ENCODE results near the gene CRYBB3. TPM values are rescaled to one million over a fixed set of nuclear protein-coding genes. Genes with fewer than 3 reads are reported as not detected.
"Not testable (repeated sequence)": the region's sequence is repeated elsewhere in the genome, so short reads cannot be mapped to it uniquely, and the experiment has no call there.

Gene CRYBB3
- total RNA-seq, 1 experiment from 2014 or later, result 0.67 TPM

DNA sequence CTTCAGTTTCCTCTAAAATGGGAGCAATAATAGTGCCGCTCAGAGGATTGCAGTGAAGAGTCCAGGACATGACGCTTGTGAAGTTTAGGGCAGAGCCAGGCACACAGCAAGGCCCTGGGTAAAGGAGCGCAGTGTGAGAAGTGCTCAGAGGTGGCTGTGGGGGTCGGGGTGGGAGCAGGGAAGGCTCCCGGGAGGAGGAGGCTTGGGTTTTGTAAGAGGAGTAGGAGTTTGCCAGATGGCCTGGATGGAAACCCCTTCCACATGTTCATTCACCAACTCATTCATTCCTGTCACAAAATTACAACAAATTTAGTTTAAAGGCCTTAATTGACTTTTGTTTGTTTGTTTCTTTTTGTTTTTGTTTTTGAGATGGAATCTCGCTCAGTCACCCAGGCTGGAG, 36.8 kb downstream of the CRYBB3 start:
- POLR2A ChIA-PET, result no interaction called here
- Histone ChIP-seq H3K36me3 (ENCODE audit: control insufficient read depth, insufficient read depth, low read length) (no peaks in the 10 kb centered on the region), H3K9me3 (ENCODE audit: control insufficient read depth, insufficient read depth, low read depth, low read length) (no peaks in the 10 kb centered on the region), H3K4me1 (ENCODE audit: control insufficient read depth, insufficient read depth, low read length) (no peaks in the 10 kb centered on the region), H3K4me3 (ENCODE audit: low read depth in 2 of 2, low read length in 2 of 2) (peak overlapping the region in 1 of 2 experiments; percentile 29; a peak in 1 of 4 replicates), H3K27me3 (ENCODE audit: control insufficient read depth, insufficient read depth, low read length) (no peaks in the 10 kb centered on the region), H3K27ac (ENCODE audit: low read length) (no peak overlapping the region)
- ATAC-seq, result no peak
- no peak for DNase-seq (ENCODE audit: low read depth, low spot score)
- CTCF ChIA-PET, result no interaction called here
- TF ChIP-seq SIN3A (IDR thresholded peaks at IDR 0.05; ENCODE audit: borderline replicate concordance, insufficient read depth, low read depth, low read length) (no peak), TCF7L2 (IDR thresholded peaks at IDR 0.05; ENCODE audit: low read depth, low read length) (no peak), POLR2AphosphoS5 (IDR thresholded peaks at IDR 0.05; ENCODE audit: low read depth, low read length) (no peak)
- TF ChIP-seq, protein P1, sequence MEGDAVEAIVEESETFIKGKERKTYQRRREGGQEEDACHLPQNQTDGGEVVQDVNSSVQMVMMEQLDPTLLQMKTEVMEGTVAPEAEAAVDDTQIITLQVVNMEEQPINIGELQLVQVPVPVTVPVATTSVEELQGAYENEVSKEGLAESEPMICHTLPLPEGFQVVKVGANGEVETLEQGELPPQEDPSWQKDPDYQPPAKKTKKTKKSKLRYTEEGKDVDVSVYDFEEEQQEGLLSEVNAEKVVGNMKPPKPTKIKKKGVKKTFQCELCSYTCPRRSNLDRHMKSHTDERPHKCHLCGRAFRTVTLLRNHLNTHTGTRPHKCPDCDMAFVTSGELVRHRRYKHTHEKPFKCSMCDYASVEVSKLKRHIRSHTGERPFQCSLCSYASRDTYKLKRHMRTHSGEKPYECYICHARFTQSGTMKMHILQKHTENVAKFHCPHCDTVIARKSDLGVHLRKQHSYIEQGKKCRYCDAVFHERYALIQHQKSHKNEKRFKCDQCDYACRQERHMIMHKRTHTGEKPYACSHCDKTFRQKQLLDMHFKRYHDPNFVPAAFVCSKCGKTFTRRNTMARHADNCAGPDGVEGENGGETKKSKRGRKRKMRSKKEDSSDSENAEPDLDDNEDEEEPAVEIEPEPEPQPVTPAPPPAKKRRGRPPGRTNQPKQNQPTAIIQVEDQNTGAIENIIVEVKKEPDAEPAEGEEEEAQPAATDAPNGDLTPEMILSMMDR (IDR thresholded peaks at IDR 0.05), result no peak
- TF ChIP-seq, protein P2, sequence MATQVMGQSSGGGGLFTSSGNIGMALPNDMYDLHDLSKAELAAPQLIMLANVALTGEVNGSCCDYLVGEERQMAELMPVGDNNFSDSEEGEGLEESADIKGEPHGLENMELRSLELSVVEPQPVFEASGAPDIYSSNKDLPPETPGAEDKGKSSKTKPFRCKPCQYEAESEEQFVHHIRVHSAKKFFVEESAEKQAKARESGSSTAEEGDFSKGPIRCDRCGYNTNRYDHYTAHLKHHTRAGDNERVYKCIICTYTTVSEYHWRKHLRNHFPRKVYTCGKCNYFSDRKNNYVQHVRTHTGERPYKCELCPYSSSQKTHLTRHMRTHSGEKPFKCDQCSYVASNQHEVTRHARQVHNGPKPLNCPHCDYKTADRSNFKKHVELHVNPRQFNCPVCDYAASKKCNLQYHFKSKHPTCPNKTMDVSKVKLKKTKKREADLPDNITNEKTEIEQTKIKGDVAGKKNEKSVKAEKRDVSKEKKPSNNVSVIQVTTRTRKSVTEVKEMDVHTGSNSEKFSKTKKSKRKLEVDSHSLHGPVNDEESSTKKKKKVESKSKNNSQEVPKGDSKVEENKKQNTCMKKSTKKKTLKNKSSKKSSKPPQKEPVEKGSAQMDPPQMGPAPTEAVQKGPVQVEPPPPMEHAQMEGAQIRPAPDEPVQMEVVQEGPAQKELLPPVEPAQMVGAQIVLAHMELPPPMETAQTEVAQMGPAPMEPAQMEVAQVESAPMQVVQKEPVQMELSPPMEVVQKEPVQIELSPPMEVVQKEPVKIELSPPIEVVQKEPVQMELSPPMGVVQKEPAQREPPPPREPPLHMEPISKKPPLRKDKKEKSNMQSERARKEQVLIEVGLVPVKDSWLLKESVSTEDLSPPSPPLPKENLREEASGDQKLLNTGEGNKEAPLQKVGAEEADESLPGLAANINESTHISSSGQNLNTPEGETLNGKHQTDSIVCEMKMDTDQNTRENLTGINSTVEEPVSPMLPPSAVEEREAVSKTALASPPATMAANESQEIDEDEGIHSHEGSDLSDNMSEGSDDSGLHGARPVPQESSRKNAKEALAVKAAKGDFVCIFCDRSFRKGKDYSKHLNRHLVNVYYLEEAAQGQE (IDR thresholded peaks at IDR 0.05; ENCODE audit: insufficient read depth in 1 of 2, low read depth in 2 of 2, low read length in 1 of 2), result no peak
- intact Hi-C loops (cut with micrococcal nuclease; ENCODE audit: unreplicated experiment), result loop anchor here (5.0 kb wide), 1 partner anchor 96 kb away; no protein-coding TSS in a partner anchor
- BruUV-seq (replicated peaks), result no TSS peak
- in situ Hi-C loops (cut with HindIII; ENCODE audit: low pct_unique_long_range_greater_than_20kb, low sequenced_read_pairs), result no loop called here

- in situ Hi-C loops (cut with HindIII; ENCODE audit: low pct_unique_long_range_greater_than_20kb, low sequenced_read_pairs) (no loop called here), intact Hi-C loops (cut with micrococcal nuclease; ENCODE audit: unreplicated experiment) (loop anchor here (5.0 kb wide), 1 partner anchor 95 kb away; no protein-coding TSS in a partner anchor)
- BruUV-seq (replicated peaks), result no TSS peak
- no peaks in the 10 kb centered on the region for H3K36me3 ChIP-seq (ENCODE audit: control insufficient read depth, insufficient read depth, low read length)
- H3K4me3 ChIP-seq (ENCODE audit: low read depth in 2 of 2, low read length in 2 of 2), result no peak overlapping the region
- ChIA-PET CTCF (interaction anchor here (0.5 kb wide), 1 partner anchor 431 kb away, joined by 6 read pairs; the partner anchor contains the start of gene SGSM1), POLR2A (no interaction called here)
- no peak for TF ChIP-seq POLR2AphosphoS5 (IDR thresholded peaks at IDR 0.05; ENCODE audit: low read depth, low read length)
- ATAC-seq, result no peak
- no peaks in the 10 kb centered on the region for H3K9me3 ChIP-seq (ENCODE audit: control insufficient read depth, insufficient read depth, low read depth, low read length)
- no peaks in the 10 kb centered on the region for H3K4me1 ChIP-seq (ENCODE audit: control insufficient read depth, insufficient read depth, low read length)
- no peak overlapping the region for H3K27ac ChIP-seq (ENCODE audit: low read length)
- no peaks in the 10 kb centered on the region for H3K27me3 ChIP-seq (ENCODE audit: control insufficient read depth, insufficient read depth, low read length)
- DNase-seq (ENCODE audit: low read depth, low spot score), result no peak
Observed at GRCh38 chr22:25237503-25237902, 37.8 kb downstream of the CRYBB3 start.

- in situ Hi-C loops (cut with HindIII; ENCODE audit: low pct_unique_long_range_greater_than_20kb, low sequenced_read_pairs); CTCF ChIA-PET; H3K4me3 ChIP-seq (ENCODE audit: low read depth in 2 of 2, low read length in 2 of 2); DNase-seq (ENCODE audit: low read depth, low spot score); H3K4me1 ChIP-seq (ENCODE audit: control insufficient read depth, insufficient read depth, low read length); H3K27me3 ChIP-seq (ENCODE audit: control insufficient read depth, insufficient read depth, low read length); H3K36me3 ChIP-seq (ENCODE audit: control insufficient read depth, insufficient read depth, low read length); H3K9me3 ChIP-seq (ENCODE audit: control insufficient read depth, insufficient read depth, low read depth, low read length); POLR2A ChIA-PET; H3K27ac ChIP-seq (ENCODE audit: low read length); ATAC-seq; BruUV-seq (replicated peaks): not testable (repeated sequence)
- intact Hi-C loops (cut with micrococcal nuclease; ENCODE audit: unreplicated experiment), result loop anchor here (5.0 kb wide), 1 partner anchor 94 kb away; no protein-coding TSS in a partner anchor
Observed at GRCh38 chr22:25238058-25238457, 38.4 kb downstream of the CRYBB3 start.

DNA sequence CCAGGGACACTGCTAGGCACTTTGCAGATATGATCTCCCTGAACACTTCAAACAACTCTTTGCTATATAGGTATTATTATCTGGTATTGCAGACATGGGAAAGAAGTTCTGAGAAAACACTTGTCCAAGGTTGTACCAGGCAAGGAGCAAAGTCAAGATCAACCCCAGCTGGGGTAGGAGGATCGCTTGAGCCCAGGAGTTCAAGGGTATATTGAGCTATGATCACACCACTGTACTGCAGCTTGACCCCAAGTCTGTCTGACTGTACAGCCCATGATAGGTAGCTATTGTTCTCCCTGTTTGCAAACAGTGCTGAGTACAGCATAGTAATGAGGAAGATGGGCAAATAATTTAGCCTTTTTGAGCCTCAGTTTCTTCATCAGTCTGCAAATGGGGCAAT, 55.5 kb downstream of the CRYBB3 start:
- intact Hi-C loops (cut with micrococcal nuclease; ENCODE audit: unreplicated experiment); POLR2A ChIA-PET; H3K4me1 ChIP-seq (ENCODE audit: control insufficient read depth, insufficient read depth, low read length); H3K27me3 ChIP-seq (ENCODE audit: control insufficient read depth, insufficient read depth, low read length); ATAC-seq; H3K4me3 ChIP-seq (ENCODE audit: low read depth in 2 of 2, low read length in 2 of 2); DNase-seq (ENCODE audit: low read depth, low spot score); H3K36me3 ChIP-seq (ENCODE audit: control insufficient read depth, insufficient read depth, low read length); H3K9me3 ChIP-seq (ENCODE audit: control insufficient read depth, insufficient read depth, low read depth, low read length); CTCF ChIA-PET; H3K27ac ChIP-seq (ENCODE audit: low read length); BruUV-seq (replicated peaks); in situ Hi-C loops (cut with HindIII; ENCODE audit: low pct_unique_long_range_greater_than_20kb, low sequenced_read_pairs): not testable (repeated sequence)

Measured in Panc1 (cell line).